Ectodermal cell (in vitro differentiated cells): ENCODE results near the gene PAQR8.

Experiments
- H3K27ac ChIP-seq: 2 replicates; pipeline ENCODE4 v1.7.0; 2013; ENCODE audit warnings: mild to moderate bottlenecking, low read depth, low read length; ENCODE audit not compliant: insufficient read depth, poor library complexity, severe bottlenecking
- H3K27me3 ChIP-seq: 2 replicates; pipeline ENCODE4 v1.7.0; 2013; ENCODE audit warnings: mild to moderate bottlenecking, low read length; ENCODE audit not compliant: insufficient read depth, control insufficient read depth, poor library complexity, severe bottlenecking
- H3K36me3 ChIP-seq: one replicate; pipeline ENCODE4 v1.7.0; 2013; ENCODE audit warnings: low read length; ENCODE audit not compliant: control insufficient read depth, insufficient read depth
- H3K4me1 ChIP-seq: one replicate; pipeline ENCODE4 v1.7.0; 2013; ENCODE audit warnings: low read length; ENCODE audit not compliant: control insufficient read depth, insufficient read depth
- H3K4me3 ChIP-seq: 2 replicates; pipeline ENCODE4 v1.7.0; 2013; ENCODE audit warnings: low read depth, low read length, control low read depth; ENCODE audit not compliant: insufficient read depth
- H3K9me3 ChIP-seq: 2 replicates; pipeline ENCODE4 v1.7.0; 2013; ENCODE audit warnings: mild to moderate bottlenecking, low read length, moderate library complexity; ENCODE audit not compliant: control insufficient read depth
- WGBS, 2 experiments: methylation state at CpG; one replicate each; pipeline ENCODE4 v1.1.7; 2013; ENCODE audit warnings: missing lambda C conversion rate in 2 of 2; 5-methylcytosine and 5-hydroxymethylcytosine counted together

Gene PAQR8

DNA sequence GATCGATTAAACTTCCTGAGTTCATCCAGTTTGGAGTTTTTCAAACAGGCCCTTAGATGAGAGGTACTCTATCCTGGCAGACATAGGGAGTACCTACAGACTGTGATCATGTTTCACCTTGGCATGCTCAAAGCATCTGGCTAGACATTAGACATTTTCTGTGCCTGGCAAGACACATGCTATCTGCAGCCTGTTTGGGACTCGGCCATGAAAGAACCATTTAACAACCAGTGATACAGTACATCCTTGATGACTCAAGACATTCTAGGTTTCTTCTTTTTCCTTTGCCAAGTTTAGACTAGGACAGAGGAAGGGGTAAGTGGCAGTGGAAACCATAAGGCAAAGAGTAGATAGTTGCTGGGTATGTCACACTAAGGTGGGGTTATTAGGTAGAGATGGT, 15.4 kb upstream of the PAQR8 start:
- 89 to 94% methylated on average over 2 of the region's 2 CpGs for WGBS, 2 experiments

DNA sequence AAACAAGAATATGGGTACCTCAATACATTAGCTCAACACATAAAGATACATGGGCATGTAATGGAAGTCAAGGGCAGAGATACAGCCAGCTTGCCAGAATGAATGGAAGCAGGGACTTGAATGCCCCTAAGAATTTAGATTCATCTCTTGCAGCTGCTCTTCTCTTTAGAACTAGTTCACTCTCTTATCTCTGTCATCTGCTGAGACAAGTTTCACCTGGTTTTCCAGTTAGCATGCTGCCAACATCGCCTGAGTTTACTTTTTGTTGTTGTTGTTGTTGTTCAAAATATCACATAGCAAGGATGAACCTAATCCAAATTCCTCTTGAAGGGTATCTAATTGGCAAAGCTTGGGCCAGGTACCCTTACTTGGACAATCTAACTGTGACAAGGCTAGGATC, 14.1 kb upstream of the PAQR8 start:
- 94% methylated on average over 1 of the region's 1 CpG; no CpG with 5 or more reads in 1 of the 2 experiments for WGBS, 2 experiments
- H3K27me3 ChIP-seq, result no peaks in the 10 kb centered on the region

More for the DNA sequence above, 15.4 kb upstream of the PAQR8 start:
- no peaks in the 10 kb centered on the region for H3K4me1 ChIP-seq
- H3K36me3 ChIP-seq, result no peaks in the 10 kb centered on the region
- H3K27ac ChIP-seq, result no peak overlapping the region
- H3K4me3 ChIP-seq, result no peak overlapping the region
- H3K9me3 ChIP-seq, result no peaks in the 10 kb centered on the region
- H3K27me3 ChIP-seq, result no peaks in the 10 kb centered on the region

DNA sequence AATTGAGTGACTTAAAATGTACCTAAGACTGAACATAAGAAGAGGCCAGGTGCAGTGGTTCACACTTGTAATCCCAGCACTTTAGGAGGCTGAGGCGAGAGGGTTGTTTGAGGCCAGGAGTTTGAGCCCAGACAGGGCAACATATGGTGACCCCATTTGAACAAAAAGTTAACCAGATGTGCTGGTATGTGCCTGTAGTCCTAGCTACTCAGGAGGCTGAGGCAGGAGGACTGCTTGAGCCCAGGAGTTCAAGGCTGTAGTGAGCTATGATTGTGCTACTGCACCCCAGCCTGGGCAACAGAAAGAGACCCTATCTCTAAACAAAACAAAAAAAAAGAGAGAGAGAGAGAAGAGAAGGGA, 10.1 kb upstream of the PAQR8 start:
- Histone ChIP-seq H3K27me3 (no peaks in the 10 kb centered on the region), H3K36me3 (no peaks in the 10 kb centered on the region), H3K27ac (no peak overlapping the region), H3K4me3 (no peak overlapping the region), H3K4me1 (no peaks in the 10 kb centered on the region), H3K9me3 (no peaks in the 10 kb centered on the region)
- WGBS, 2 experiments, result 97 to 98% methylated on average over 1 of the region's 1 CpG

More for the DNA sequence above, 14.1 kb upstream of the PAQR8 start:
- Histone ChIP-seq H3K4me1 (no peaks in the 10 kb centered on the region), H3K4me3 (no peak overlapping the region), H3K36me3 (no peaks in the 10 kb centered on the region), H3K9me3 (no peaks in the 10 kb centered on the region), H3K27ac (no peak overlapping the region)

DNA sequence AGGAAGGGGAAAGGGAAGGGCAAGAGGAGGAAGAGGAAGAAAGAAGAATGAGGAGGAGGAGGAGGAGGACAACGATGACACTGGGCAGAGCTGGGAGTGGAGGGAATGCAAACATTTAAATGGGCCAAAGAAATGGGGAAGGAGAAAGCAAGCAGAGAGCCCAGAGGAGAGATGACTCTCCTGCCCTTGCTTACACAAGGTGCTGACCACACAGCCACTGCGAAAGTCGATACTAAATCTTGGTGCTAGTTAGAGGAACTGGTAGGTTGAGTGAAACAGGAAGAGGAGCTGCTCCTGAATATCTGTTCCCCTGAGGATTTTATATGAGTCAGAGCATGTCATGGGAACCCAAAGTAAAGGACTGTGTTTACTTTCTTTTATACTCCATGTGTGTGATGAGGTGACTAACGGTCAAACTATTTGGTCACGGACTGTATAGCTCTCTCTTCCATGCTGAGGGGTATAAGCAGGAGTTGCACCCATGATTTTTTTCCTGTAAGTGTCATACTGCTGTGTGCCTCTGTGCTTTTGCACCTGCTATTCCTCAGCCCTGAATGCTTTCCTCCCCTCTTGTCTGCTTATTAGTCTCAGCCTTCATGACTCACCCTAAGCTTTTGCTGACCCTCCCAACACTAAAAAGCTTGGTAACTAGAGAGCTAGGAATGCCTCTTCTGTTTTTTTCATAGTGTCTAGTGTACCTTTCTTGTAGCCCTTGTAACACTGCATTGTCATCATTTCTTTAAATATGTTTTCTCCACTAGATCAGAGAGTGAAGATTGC, 9.5 kb upstream of the PAQR8 start:
- Histone ChIP-seq H3K4me3 (no peak overlapping the region), H3K9me3 (no peaks in the 10 kb centered on the region), H3K27me3 (no peaks in the 10 kb centered on the region), H3K36me3 (no peaks in the 10 kb centered on the region), H3K27ac (no peak overlapping the region), H3K4me1 (no peaks in the 10 kb centered on the region)
- 72 to 77% methylated on average over 5 of the region's 5 CpGs for WGBS, 2 experiments

DNA sequence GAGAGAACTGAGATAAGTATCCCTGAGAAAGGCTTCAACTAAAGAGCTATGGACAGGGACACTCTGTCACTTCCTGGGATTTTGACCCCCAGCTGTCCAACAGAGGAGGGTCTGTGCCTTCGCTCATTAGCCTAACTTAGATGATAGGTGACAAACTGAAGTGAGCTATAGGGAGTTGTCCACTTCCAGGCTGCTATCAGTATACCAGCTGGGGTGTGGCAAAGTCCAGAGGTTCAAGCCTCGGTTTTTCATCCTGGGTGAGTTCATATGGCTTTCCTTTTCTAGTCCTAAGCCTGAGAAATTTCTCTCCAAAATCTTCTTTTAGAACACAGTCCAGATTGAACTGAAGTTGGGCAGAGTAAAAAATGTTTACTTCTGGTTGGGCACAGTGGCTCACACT, 5.9 kb upstream of the PAQR8 start:
- WGBS, 2 experiments, result 47 to 50% methylated on average over 2 of the region's 2 CpGs
- H3K27ac ChIP-seq, result no peak overlapping the region

DNA sequence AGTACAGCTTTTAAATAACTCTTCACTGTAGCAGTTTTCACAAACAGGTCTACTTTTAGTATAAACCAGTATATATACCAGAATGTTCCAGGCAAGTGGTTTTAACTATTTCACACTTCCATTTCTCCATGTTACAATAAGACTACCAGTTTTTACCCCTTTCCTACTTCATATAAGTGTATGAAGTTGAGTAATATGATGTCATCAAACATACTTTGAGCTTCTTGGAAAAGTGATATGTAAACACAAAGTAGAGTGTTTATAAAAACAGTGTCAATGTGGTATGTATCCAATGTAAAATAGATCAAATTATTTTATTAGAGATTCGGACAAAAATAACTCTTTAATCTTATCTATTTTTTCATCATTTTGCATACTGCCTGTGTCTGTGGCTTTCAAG, 2.5 kb upstream of the PAQR8 start:
- Histone ChIP-seq H3K9me3 (no peaks in the 10 kb centered on the region), H3K4me3 (no peak overlapping the region), H3K4me1 (peaks cover 5% of the 10 kb centered on the region), H3K36me3 (no peaks in the 10 kb centered on the region), H3K27ac (no peak overlapping the region), H3K27me3 (peaks cover 35% of the 10 kb centered on the region)
- WGBS, 2 experiments, result 100% methylated on average over 1 of the region's 1 CpG

More for the DNA sequence above, 5.9 kb upstream of the PAQR8 start:
- no peaks in the 10 kb centered on the region for H3K36me3 ChIP-seq
- H3K27me3 ChIP-seq, result peaks cover 10% of the 10 kb centered on the region
- H3K4me1 ChIP-seq, result no peaks in the 10 kb centered on the region
- no peak overlapping the region for H3K4me3 ChIP-seq
- H3K9me3 ChIP-seq, result no peaks in the 10 kb centered on the region

DNA sequence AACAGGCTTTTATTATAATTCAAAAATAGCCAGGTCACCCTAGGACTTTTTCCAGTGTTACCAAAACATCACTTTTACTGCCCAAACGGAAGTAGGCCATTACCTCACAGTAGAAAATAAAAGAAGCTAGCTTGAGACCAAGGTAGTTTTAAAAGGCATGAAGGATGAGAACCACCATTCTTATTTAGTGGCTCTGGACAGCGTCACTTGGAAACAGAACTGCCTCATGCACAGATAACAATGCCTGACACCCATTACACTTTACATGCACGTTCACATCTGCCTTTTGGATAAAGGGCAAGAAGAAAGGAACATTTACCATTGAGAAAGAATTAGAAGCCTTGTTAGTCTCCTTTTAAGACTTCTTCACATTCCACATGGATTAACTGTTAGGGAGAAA, 1.9 kb upstream of the PAQR8 start:
- WGBS, 2 experiments, result 88 to 97% methylated on average over 3 of the region's 3 CpGs
- H3K9me3 ChIP-seq, result no peaks in the 10 kb centered on the region
- no peak overlapping the region for H3K27ac ChIP-seq
- peaks cover 5% of the 10 kb centered on the region for H3K4me1 ChIP-seq
- H3K4me3 ChIP-seq, result no peak overlapping the region
- H3K27me3 ChIP-seq, result peaks cover 35% of the 10 kb centered on the region
- H3K36me3 ChIP-seq, result no peaks in the 10 kb centered on the region

DNA sequence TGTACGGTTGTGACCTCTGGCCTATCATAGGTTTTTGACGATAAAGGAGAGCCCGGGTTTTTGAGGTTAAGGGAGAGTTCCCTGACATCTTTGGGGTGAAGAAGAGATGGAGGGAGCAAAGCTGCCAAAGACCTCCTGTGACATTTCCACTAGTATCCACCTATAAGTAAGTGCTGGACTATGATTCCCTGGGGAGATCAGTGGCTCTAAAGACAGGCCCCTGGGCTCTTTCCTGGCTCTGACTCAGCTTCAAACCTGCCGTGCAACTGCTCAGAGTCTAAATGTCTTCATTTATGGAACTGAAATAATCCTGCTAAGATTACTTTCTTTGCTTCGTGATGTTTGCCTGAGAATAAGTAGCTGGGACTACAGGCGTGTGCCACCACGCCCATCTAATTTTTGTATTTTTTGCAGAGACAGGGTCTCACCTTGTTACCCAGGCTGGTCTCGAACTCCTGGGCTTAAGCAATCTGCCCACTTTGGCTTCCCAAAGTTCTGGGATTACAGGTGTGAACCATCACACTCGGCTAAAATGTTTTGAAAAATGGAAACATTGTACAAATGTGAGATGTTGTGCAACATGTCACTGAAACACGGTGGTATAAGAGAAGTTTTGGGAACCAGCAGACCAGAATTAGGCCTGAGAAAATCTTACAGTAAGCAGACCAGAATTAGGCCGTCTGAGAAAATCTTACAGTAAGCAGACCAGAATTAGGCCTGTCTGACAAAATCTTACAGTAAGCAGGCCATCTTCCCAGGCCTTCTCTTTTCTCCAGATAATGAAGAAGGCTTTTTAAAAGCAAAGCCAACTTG, 1.1 kb upstream of the PAQR8 start:
- peaks cover 5% of the 10 kb centered on the region for H3K4me1 ChIP-seq
- no peaks in the 10 kb centered on the region for H3K36me3 ChIP-seq
- H3K4me3 ChIP-seq, result no peak overlapping the region
- no peak overlapping the region for H3K27ac ChIP-seq
- WGBS, 2 experiments, result 88 to 92% methylated on average over 9 to 11 of the region's 11 CpGs
- H3K27me3 ChIP-seq, result peaks cover 35% of the 10 kb centered on the region
- H3K9me3 ChIP-seq, result no peaks in the 10 kb centered on the region

DNA sequence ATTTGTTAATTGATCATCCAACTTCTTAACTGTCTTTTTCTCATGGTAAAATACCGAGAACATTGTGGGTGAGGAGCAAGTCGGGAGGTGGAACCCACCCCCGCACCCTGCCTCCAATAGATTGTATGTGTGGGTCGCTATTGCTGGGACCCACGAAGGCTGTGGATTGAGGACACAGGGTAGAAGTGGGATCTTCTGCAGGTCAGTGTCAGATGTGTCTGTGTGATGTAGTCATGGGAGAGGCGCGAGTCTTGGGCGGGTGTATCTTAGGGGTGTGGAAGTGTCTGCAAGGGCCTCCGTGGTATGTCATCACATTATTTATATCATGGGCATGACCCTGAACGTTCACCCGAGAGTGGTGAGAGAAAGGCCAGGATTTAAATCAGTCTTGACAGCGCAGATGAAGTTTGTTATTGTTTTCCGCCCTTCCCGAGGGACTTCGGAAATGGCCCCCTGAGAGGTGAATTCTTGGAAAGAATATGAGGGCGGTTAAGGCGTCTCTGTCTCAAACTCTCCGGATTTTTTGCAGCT, 472 bp upstream of the PAQR8 start:
- peaks cover 5% of the 10 kb centered on the region for H3K4me1 ChIP-seq
- no peaks in the 10 kb centered on the region for H3K9me3 ChIP-seq
- WGBS, 2 experiments, result 25 to 28% methylated on average over 18 of the region's 18 CpGs
- peaks cover 35% of the 10 kb centered on the region for H3K27me3 ChIP-seq
- peak overlapping the region; percentile 85 for H3K4me3 ChIP-seq
- no peak overlapping the region for H3K27ac ChIP-seq
- no peaks in the 10 kb centered on the region for H3K36me3 ChIP-seq
